GM15510 (cell line): ENCODE results near the gene STX5.

ENCODE experiments used
- POLR2A ChIP-seq: IDR thresholded peaks from 3 replicates; pipeline ENCODE4 v1.6.1; 2011; ENCODE audit warnings: borderline replicate concordance; ENCODE audit not compliant: insufficient read length; ENCODE audit errors: extremely low read depth

Gene STX5

GRCh38 chr11:62841361-62842170 is 9.7 kb upstream of the STX5 start:
- TF ChIP-seq POLR2A, result peak; percentile 99

GRCh38 chr11:62839050-62839945 is 7.4 kb upstream of the STX5 start, which contains the start of gene WDR74:
Gene WDR74, minus strand, starts transcription at chr11:62839590. Its CDS starts 20 bp downstream, at chr11:62839570.
- TF ChIP-seq POLR2A, result peak; percentile 92

DNA sequence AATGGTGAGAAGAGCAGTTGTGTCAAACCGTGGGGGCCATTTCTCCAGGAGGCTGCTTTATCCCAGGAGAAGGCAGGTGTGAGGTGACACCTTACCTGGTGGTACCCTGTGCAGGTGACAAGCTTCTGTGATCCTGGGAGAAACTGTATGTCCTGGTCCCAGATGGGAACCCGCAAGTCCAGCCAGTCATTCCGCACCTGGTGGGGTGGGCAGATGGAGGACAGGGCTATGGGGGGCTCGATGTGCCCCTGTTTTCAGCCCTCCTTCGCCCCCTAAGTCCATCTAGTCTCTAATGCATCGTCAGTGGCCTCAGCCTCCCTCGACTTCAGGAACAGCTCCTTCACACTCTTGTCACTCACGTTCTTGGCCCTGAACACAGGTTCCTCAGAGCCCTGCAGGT is 3.5 kb upstream of the STX5 start:
- TF ChIP-seq POLR2A, result no peak

- TF ChIP-seq POLR2A, result no peak
Measured at GRCh38 chr11:62832336-62833234, 734 bp upstream of the STX5 start, which contains the start of gene TEX54. Gene TEX54, minus strand, starts transcription at chr11:62832841.

DNA sequence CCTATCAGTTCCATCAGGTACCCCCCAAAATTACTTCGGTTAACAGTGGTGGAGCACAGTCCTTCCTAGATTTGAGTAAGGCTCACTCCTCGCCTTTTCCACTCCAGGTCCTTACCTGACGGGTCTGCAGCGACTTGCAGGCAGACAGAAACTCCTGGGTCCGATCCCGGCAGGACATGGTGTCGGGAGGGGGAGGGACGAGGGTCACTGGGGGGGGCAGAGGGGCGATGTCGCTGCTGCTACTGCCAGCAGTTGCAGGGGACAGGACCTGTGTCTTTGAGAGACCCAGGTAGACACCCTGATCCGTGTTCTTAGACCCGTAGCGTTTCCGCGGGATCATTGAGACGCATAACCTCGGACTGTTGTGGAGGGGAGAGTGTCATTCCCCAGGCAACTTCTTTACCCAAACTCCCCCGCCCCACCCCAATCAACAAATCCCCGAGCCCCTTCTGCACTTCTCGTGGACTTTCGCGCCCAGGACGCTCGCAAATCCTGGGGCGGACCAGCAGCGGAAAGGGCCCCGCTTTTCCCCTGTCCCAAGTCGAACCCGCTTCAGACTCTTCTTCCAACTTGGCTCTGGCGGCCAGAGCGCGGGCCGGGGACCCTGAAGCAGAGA is 839 bp downstream of the STX5 start:
- TF ChIP-seq POLR2A, result no peak

GRCh38 chr11:62823677-62824076 is 8.2 kb downstream of the STX5 start:
- no peak for TF ChIP-seq POLR2A

DNA sequence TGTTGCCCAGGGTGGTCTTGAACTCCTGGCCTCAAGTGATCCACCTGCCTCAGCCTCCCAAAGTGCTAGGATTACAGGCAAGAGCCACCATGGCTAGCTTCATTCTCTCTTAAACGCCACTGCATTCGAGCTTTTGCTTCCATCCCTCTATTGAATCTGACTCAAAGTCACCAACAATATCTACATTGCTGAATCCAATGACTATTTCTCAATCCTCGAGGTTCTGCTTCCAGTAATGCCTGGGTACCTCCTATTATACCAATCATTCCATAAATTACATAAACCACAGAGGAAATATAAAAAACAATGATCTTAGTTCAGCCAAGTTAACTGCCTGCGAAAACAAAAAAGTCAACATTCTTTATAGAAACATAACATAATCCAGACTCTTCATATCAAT is 14.7 kb downstream of the STX5 start:
- no peak for TF ChIP-seq POLR2A

GRCh38 chr11:62816557-62816956 is 15.3 kb downstream of the STX5 start:
- no peak for TF ChIP-seq POLR2A

DNA sequence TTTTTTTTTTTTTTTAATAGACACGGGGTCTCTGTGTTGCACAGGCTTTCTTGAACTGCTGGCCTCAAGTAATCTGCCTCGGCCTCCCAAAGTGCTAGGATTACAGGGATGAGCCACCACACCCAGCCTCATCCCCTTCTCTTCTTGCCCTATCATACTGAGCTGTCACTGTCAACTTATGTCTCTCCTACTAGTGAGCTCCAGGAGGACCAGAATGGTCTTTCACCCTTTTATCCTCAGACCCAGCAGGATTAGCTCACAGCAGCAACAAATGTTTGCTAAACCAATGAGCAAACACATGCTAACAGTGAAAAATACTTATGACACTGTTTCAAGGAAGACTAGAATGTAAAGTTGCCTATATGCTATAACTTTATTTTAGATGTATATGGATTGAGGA is 20.2 kb downstream of the STX5 start:
- TF ChIP-seq POLR2A, result no peak

- TF ChIP-seq POLR2A, result no peak
Measured at GRCh38 chr11:62810748-62811147, 21.1 kb downstream of the STX5 start.

DNA sequence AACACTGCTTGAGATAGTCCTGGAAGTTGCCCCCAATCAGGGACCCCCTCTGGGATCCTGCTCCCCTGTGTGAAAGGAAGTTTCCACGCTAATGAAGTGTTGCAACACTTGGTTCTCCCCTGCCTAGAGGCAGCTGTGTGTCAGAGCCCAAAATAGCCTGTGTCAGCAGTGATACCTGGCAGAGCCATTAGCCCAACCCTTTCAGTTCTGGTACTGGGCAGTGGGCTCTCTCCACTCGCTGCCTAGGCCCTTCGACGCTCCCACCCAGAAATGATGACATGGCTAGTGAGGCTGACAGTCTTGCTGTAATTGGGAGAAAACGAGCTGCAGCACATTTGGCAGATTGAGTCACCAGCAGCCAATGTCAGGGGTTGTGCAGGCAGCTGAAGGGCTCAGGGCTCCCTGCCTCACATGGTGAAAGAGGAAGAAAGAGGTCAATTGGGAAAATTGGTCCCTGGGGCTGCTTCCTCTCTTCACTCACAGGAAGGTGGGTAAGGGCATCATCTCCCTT is 25.2 kb downstream of the STX5 start:
- no peak for TF ChIP-seq POLR2A

- no peak for TF ChIP-seq POLR2A
Measured at GRCh38 chr11:62805961-62806441, 25.9 kb downstream of the STX5 start.

GRCh38 chr11:62805076-62805892 is 26.6 kb downstream of the STX5 start, which contains the start of gene NXF1:
Gene NXF1, minus strand, starts transcription at chr11:62805440. Its CDS starts 84 bp downstream, at chr11:62805356.
- peak; percentile 100 for TF ChIP-seq POLR2A
